Gastroesophageal sphincter (tissue), 3 donors: ENCODE results near the gene PPP3CA.

Experiments
- EP300 ChIP-seq: sonication (generic); formaldehyde crosslinking; IDR thresholded peaks from one replicate; pipeline ENCODE4 v1.6.1; 2017; ENCODE audit warnings: antibody characterized with exemption, mild to moderate bottlenecking
- POLR2A ChIP-seq, 2 donors: fragments of 450-650 bp; IDR thresholded peaks; one replicate each; pipeline ENCODE4 v1.6.1; 2017; ENCODE audit warnings: antibody characterized with exemption in 2 of 2, mild to moderate bottlenecking in 2 of 2, moderate library complexity in 1 of 2
- POLR2AphosphoS5 ChIP-seq: sonication (generic); formaldehyde crosslinking; IDR thresholded peaks from one replicate; pipeline ENCODE4 v1.6.1; 2017; ENCODE audit warnings: antibody characterized with exemption
- TF ChIP-seq, protein P1 (sequence below), 4 experiments: fragments of 200-600 bp in 2 of 4; fragments of 450-650 bp in 2 of 4; sonication (generic) in 1 of 4; IDR thresholded peaks; one replicate each; pipeline ENCODE4 v1.5.1; 2017 to 2019; ENCODE audit warnings: antibody characterized with exemption in 4 of 4, mild to moderate bottlenecking in 2 of 4, moderate library complexity in 2 of 4

DNA sequence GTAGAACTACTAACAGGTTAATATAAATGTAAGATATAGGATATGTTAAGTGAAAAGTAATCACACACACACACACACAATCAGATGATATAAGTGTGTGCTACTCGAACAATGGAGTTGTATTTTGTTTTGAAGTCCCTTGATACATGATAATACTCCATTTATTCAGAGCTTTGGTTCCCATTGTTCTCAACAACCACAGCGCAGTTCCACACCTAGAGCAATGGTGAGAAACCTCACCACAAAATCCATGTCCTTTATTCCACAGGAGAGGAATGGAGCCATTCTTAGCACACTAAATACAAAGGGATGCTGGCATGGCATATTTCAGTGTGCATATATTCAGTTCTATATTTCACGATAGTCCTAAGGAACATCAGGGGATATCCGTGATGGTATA, 139.2 kb downstream of the PPP3CA start:
- TF ChIP-seq, protein P1, sequence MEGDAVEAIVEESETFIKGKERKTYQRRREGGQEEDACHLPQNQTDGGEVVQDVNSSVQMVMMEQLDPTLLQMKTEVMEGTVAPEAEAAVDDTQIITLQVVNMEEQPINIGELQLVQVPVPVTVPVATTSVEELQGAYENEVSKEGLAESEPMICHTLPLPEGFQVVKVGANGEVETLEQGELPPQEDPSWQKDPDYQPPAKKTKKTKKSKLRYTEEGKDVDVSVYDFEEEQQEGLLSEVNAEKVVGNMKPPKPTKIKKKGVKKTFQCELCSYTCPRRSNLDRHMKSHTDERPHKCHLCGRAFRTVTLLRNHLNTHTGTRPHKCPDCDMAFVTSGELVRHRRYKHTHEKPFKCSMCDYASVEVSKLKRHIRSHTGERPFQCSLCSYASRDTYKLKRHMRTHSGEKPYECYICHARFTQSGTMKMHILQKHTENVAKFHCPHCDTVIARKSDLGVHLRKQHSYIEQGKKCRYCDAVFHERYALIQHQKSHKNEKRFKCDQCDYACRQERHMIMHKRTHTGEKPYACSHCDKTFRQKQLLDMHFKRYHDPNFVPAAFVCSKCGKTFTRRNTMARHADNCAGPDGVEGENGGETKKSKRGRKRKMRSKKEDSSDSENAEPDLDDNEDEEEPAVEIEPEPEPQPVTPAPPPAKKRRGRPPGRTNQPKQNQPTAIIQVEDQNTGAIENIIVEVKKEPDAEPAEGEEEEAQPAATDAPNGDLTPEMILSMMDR (IDR thresholded peaks at IDR 0.05) = no peak
- TF ChIP-seq POLR2AphosphoS5 = no peak
- TF ChIP-seq EP300 = no peak
- TF ChIP-seq POLR2A (IDR thresholded peaks at IDR 0.05) = no peak
